GM19193 (cell line): ENCODE results near the gene AGTRAP.

Source experiments
- POLR2A ChIP-seq: IDR thresholded peaks from 4 replicates; pipeline ENCODE4 v1.6.1; 2011; ENCODE audit not compliant: insufficient read depth, insufficient read length; ENCODE audit errors: extremely low read depth

AGTRAP gene

GRCh38 chr1:11738783-11739182, 2.8 kb downstream of the AGTRAP start:
- TF ChIP-seq POLR2A: no peak

GRCh38 chr1:11740258-11741192, 4.6 kb downstream of the AGTRAP start:
- no peak for TF ChIP-seq POLR2A

- no peak for TF ChIP-seq POLR2A
Measured at GRCh38 chr1:11741482-11741881, 5.5 kb downstream of the AGTRAP start.

GRCh38 chr1:11741919-11742558, 6.1 kb downstream of the AGTRAP start:
- no peak for TF ChIP-seq POLR2A

GRCh38 chr1:11744287-11744686, 8.4 kb downstream of the AGTRAP start:
- TF ChIP-seq POLR2A: no peak

- TF ChIP-seq POLR2A: no peak
Measured at GRCh38 chr1:11746092-11746491, 10.2 kb downstream of the AGTRAP start.

- TF ChIP-seq POLR2A: no peak
Measured at GRCh38 chr1:11746795-11747487, 11.0 kb downstream of the AGTRAP start.

- TF ChIP-seq POLR2A: no peak
Measured at GRCh38 chr1:11748294-11749202, 12.6 kb downstream of the AGTRAP start.

- TF ChIP-seq POLR2A: no peak
Measured at GRCh38 chr1:11749203-11749689, 13.3 kb downstream of the AGTRAP start.

GRCh38 chr1:11749996-11750395, 14.1 kb downstream of the AGTRAP start:
- no peak for TF ChIP-seq POLR2A

- TF ChIP-seq POLR2A: no peak
Measured at GRCh38 chr1:11751087-11751486, 15.2 kb downstream of the AGTRAP start.

- TF ChIP-seq POLR2A: no peak
Measured at GRCh38 chr1:11752359-11753088, 16.6 kb downstream of the AGTRAP start.

- no peak for TF ChIP-seq POLR2A
Measured at GRCh38 chr1:11753555-11754208, 17.7 kb downstream of the AGTRAP start.
